Liver (tissue), 9 donors: ENCODE data around the gene WWOX. TPM values are rescaled to one million over a fixed set of nuclear protein-coding genes. Genes with fewer than 3 reads are reported as not detected.

ENCODE experiments used
- DNase-seq: peaks from one replicate; pipeline ENCODE4 v3.0.0-alpha.2; 2017; ENCODE audit warnings: low spot score
- H3K27ac ChIP-seq, 2 donors: one replicate each; pipeline ENCODE4 v1.7.0; 2013; ENCODE audit warnings: inconsistent platforms in 2 of 2, low read length in 2 of 2, control low read depth in 1 of 2, low read depth in 1 of 2, mild to moderate bottlenecking in 1 of 2
- H3K27me3 ChIP-seq, 4 donors: one replicate each; pipeline versions ENCODE4 v1.6.1 to v1.7.0; 2013; ENCODE audit warnings: low read length in 3 of 4, inconsistent platforms in 1 of 4, mild to moderate bottlenecking in 1 of 4, moderate library complexity in 1 of 4; ENCODE audit not compliant: control insufficient read depth in 4 of 4, insufficient read depth in 4 of 4
- H3K36me3 ChIP-seq, 4 donors: one replicate each; pipeline versions ENCODE4 v1.6.1 to v1.7.0; 2013; ENCODE audit warnings: low read length in 3 of 4, mild to moderate bottlenecking in 3 of 4, low read depth in 1 of 4, moderate library complexity in 1 of 4; ENCODE audit not compliant: control insufficient read depth in 4 of 4, insufficient read depth in 3 of 4
- H3K4me1 ChIP-seq, 4 donors: one replicate each; pipeline versions ENCODE4 v1.6.1 to v1.7.0; 2013; ENCODE audit warnings: low read length in 3 of 4, mild to moderate bottlenecking in 3 of 4, moderate library complexity in 1 of 4; ENCODE audit not compliant: control insufficient read depth in 4 of 4, insufficient read depth in 4 of 4
- H3K4me3 ChIP-seq, 3 donors: one replicate each; pipeline versions ENCODE4 v1.6.1 to v1.7.0; 2013; ENCODE audit warnings: low read length in 3 of 3, control low read depth in 1 of 3, low read depth in 1 of 3, mild to moderate bottlenecking in 1 of 3
- H3K9ac ChIP-seq, 2 donors: one replicate each; pipeline ENCODE4 v1.7.0; 2013; ENCODE audit warnings: low read length in 2 of 2, mild to moderate bottlenecking in 2 of 2, moderate library complexity in 2 of 2, control low read depth in 1 of 2, low read depth in 1 of 2
- H3K9me3 ChIP-seq, 4 donors: one replicate each; pipeline versions ENCODE4 v1.6.1 to v1.7.0; 2013; ENCODE audit warnings: low read length in 3 of 4; ENCODE audit not compliant: control insufficient read depth in 4 of 4
- ATF3 ChIP-seq: IDR thresholded peaks from 2 replicates; pipeline ENCODE4 v1.6.1; 2016; ENCODE audit warnings: antibody characterized with exemption
- EGR1 ChIP-seq, 2 donors: IDR thresholded peaks; 2 replicates each; pipeline ENCODE4 v1.6.1; 2016 to 2018; ENCODE audit warnings: antibody characterized with exemption in 2 of 2, low read depth in 2 of 2
- FOXA1 ChIP-seq: IDR thresholded peaks from 2 replicates; pipeline ENCODE4 v1.6.1; 2016; ENCODE audit warnings: antibody characterized with exemption
- FOXA2 ChIP-seq: IDR thresholded peaks from 2 replicates; pipeline ENCODE4 v1.6.1; 2016; ENCODE audit warnings: antibody characterized with exemption
- GABPA ChIP-seq, 2 donors: IDR thresholded peaks in 1 of 2; conservative IDR thresholded peaks in 1 of 2; 2 replicates each; pipeline ENCODE4 v1.6.1; 2016; ENCODE audit warnings: antibody characterized with exemption in 2 of 2, mild to moderate bottlenecking in 1 of 2, moderate library complexity in 1 of 2
- HNF4A ChIP-seq, 2 donors: conservative IDR thresholded peaks; 2 replicates each; pipeline ENCODE4 v1.6.1; 2016; ENCODE audit warnings: antibody characterized with exemption in 2 of 2, mild to moderate bottlenecking in 2 of 2
- HNF4G ChIP-seq: IDR thresholded peaks from 2 replicates; pipeline ENCODE4 v1.6.1; 2016; ENCODE audit warnings: antibody characterized with exemption
- JUND ChIP-seq, 2 donors: IDR thresholded peaks; 2 replicates each; pipeline ENCODE4 v1.6.1; 2016; ENCODE audit warnings: antibody characterized with exemption in 2 of 2
- NR2F2 ChIP-seq: IDR thresholded peaks from 2 replicates; pipeline ENCODE4 v1.6.1; 2016; ENCODE audit warnings: antibody characterized with exemption
- RAD21 ChIP-seq, 2 donors: IDR thresholded peaks; 2 replicates each; pipeline ENCODE4 v1.6.1; 2016; ENCODE audit warnings: antibody characterized with exemption in 2 of 2, mild to moderate bottlenecking in 2 of 2
- RXRA ChIP-seq, 2 donors: IDR thresholded peaks; 2 replicates each; pipeline ENCODE4 v1.6.1; 2017 to 2018; ENCODE audit warnings: antibody characterized with exemption in 2 of 2, mild to moderate bottlenecking in 1 of 2
- SP1 ChIP-seq: IDR thresholded peaks from 2 replicates; pipeline ENCODE4 v1.6.1; 2018; ENCODE audit warnings: antibody characterized with exemption, mild to moderate bottlenecking
- TAF1 ChIP-seq: conservative IDR thresholded peaks from 2 replicates; pipeline ENCODE4 v1.6.1; 2016; ENCODE audit warnings: antibody characterized with exemption, mild to moderate bottlenecking
- YY1 ChIP-seq: IDR thresholded peaks from 2 replicates; pipeline ENCODE4 v1.6.1; 2016; ENCODE audit warnings: antibody characterized with exemption, mild to moderate bottlenecking
- ZBTB33 ChIP-seq: IDR thresholded peaks from 2 replicates; pipeline ENCODE4 v1.6.1; 2016; ENCODE audit warnings: antibody characterized with exemption
- WGBS: extraction: QIAGEN DNeasy Blood & Tissue Kit; methylation state at CpG from one replicate; pipeline ENCODE4 v1.1.7; 2013; 5-methylcytosine and 5-hydroxymethylcytosine counted together
- polyA plus RNA-seq, 2 donors: library from polyadenylated mRNA; stranded (reverse) in 1 of 2; unstranded in 1 of 2; fragments of 200-250 nt in 1 of 2; fragments of >200 nt in 1 of 2; fragmentation: Nextera tagmentation in 1 of 2; extraction: Ambion mirVana in 1 of 2; gene quantifications; one replicate each; pipeline versions ENCODE4 v1.2.1 to v1.2.3, GENCODE V29; 2013 to 2015
- total RNA-seq, 2 donors: library from RNA; depleted of rRNA; stranded (reverse); fragments of >200 nt; gene quantifications; one replicate each; pipeline ENCODE4 v1.2.3, GENCODE V29; 2014
- TF ChIP-seq, protein P1 (sequence below): fragments of 150-350 bp; IDR thresholded peaks from 2 replicates; pipeline ENCODE4 v1.5.1; 2017; ENCODE audit warnings: improper control_type of control experiment, low read depth, low read length; ENCODE audit not compliant: missing input control
- TF ChIP-seq, protein P2 (sequence below): IDR thresholded peaks from 2 replicates; pipeline ENCODE4 v1.6.1; 2016; ENCODE audit warnings: antibody characterized with exemption
- TF ChIP-seq, protein P3 (sequence below): IDR thresholded peaks from 2 replicates; pipeline ENCODE4 v1.6.1; 2016; ENCODE audit warnings: antibody characterized with exemption, mild to moderate bottlenecking
- donor health status: healthy.
- donor health status: healthy.
- donor health status: healthy.
- donor health status: healthy.
- donor health status: healthy.

WWOX gene
- total and polyA plus RNA-seq, 4 donors: 9.8 to 46.0 (median 15.3) TPM

GRCh38 chr16:78811247-78811646 lies 711.8 kb downstream of the WWOX start:
- no peak for TF ChIP-seq FOXA2
- TF ChIP-seq GABPA (IDR thresholded peaks at IDR 0.05 in 1 of 2, conservative IDR thresholded peaks at IDR 0.05 in 1 of 2): no peak
- TF ChIP-seq YY1: no peak
- TF ChIP-seq HNF4G: no peak
- no peak for TF ChIP-seq ZBTB33
- no peak for TF ChIP-seq SP1
- TF ChIP-seq RXRA (IDR thresholded peaks at IDR 0.05): no peak
- TF ChIP-seq HNF4A (conservative IDR thresholded peaks at IDR 0.05): no peak
- TF ChIP-seq, protein P1, sequence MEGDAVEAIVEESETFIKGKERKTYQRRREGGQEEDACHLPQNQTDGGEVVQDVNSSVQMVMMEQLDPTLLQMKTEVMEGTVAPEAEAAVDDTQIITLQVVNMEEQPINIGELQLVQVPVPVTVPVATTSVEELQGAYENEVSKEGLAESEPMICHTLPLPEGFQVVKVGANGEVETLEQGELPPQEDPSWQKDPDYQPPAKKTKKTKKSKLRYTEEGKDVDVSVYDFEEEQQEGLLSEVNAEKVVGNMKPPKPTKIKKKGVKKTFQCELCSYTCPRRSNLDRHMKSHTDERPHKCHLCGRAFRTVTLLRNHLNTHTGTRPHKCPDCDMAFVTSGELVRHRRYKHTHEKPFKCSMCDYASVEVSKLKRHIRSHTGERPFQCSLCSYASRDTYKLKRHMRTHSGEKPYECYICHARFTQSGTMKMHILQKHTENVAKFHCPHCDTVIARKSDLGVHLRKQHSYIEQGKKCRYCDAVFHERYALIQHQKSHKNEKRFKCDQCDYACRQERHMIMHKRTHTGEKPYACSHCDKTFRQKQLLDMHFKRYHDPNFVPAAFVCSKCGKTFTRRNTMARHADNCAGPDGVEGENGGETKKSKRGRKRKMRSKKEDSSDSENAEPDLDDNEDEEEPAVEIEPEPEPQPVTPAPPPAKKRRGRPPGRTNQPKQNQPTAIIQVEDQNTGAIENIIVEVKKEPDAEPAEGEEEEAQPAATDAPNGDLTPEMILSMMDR: no peak
- TF ChIP-seq JUND (IDR thresholded peaks at IDR 0.05): no peak
- TF ChIP-seq FOXA1: no peak
- no peak for TF ChIP-seq RAD21 (IDR thresholded peaks at IDR 0.05)
- TF ChIP-seq, protein P2, sequence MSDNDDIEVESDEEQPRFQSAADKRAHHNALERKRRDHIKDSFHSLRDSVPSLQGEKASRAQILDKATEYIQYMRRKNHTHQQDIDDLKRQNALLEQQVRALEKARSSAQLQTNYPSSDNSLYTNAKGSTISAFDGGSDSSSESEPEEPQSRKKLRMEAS: no peak
- no peak for TF ChIP-seq ATF3
- TF ChIP-seq NR2F2: no peak
- TF ChIP-seq EGR1 (IDR thresholded peaks at IDR 0.05; ENCODE audit: low read depth in 2 of 2): no peak
- TF ChIP-seq, protein P3, sequence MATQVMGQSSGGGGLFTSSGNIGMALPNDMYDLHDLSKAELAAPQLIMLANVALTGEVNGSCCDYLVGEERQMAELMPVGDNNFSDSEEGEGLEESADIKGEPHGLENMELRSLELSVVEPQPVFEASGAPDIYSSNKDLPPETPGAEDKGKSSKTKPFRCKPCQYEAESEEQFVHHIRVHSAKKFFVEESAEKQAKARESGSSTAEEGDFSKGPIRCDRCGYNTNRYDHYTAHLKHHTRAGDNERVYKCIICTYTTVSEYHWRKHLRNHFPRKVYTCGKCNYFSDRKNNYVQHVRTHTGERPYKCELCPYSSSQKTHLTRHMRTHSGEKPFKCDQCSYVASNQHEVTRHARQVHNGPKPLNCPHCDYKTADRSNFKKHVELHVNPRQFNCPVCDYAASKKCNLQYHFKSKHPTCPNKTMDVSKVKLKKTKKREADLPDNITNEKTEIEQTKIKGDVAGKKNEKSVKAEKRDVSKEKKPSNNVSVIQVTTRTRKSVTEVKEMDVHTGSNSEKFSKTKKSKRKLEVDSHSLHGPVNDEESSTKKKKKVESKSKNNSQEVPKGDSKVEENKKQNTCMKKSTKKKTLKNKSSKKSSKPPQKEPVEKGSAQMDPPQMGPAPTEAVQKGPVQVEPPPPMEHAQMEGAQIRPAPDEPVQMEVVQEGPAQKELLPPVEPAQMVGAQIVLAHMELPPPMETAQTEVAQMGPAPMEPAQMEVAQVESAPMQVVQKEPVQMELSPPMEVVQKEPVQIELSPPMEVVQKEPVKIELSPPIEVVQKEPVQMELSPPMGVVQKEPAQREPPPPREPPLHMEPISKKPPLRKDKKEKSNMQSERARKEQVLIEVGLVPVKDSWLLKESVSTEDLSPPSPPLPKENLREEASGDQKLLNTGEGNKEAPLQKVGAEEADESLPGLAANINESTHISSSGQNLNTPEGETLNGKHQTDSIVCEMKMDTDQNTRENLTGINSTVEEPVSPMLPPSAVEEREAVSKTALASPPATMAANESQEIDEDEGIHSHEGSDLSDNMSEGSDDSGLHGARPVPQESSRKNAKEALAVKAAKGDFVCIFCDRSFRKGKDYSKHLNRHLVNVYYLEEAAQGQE: no peak
- no peak for TF ChIP-seq TAF1
- Histone ChIP-seq H3K9me3 (no peaks in the 10 kb centered on the region), H3K4me3 (no peak overlapping the region), H3K27me3 (no peaks in the 10 kb centered on the region), H3K4me1 (peaks cover 0 to 3% (median 0%) of the 10 kb centered on the region in 4 donors), H3K27ac (no peak overlapping the region), H3K36me3 (no peaks in the 10 kb centered on the region), H3K9ac (no peak overlapping the region)
- WGBS: 90% methylated on average over 2 of the region's 2 CpGs
- no peak for DNase-seq
